Thyroid gland (tissue), 4 donors: Measurements from ENCODE around the gene GNA15. TPM values are rescaled to one million over a fixed set of nuclear protein-coding genes. Genes with fewer than 3 reads are reported as not detected.

Experiments used
- DNase-seq, 2 donors: peaks; one replicate each; pipeline ENCODE4 v3.0.0-alpha.2; 2019
- H3K27ac ChIP-seq, 3 donors: fragments of 200-600 bp; sonication (generic); 1 replicate in 2 of 3; 2 replicates in 1 of 3; pipeline ENCODE4 v1.5.1; 2016 to 2019; ENCODE audit warnings: mild to moderate bottlenecking in 1 of 3, moderate library complexity in 1 of 3
- H3K27me3 ChIP-seq: fragments of 200-600 bp; sonication (generic); one replicate; pipeline ENCODE4 v1.5.1; 2019
- H3K36me3 ChIP-seq, 2 donors: fragments of 200-600 bp; sonication (generic); one replicate each; pipeline ENCODE4 v1.5.1; 2016 to 2019
- H3K4me1 ChIP-seq, 2 donors: fragments of 200-600 bp; sonication (generic); one replicate each; pipeline ENCODE4 v1.5.1; 2017 to 2019
- H3K4me3 ChIP-seq, 3 donors: fragments of 200-600 bp; sonication (generic); replicated peaks in 1 of 3; 1 replicate in 2 of 3; 2 replicates in 1 of 3; pipeline ENCODE4 v1.5.1; 2016; ENCODE audit warnings: mild to moderate bottlenecking in 1 of 3
- H3K9me3 ChIP-seq: fragments of 200-600 bp; sonication (generic); one replicate; pipeline ENCODE4 v1.5.1; 2017
- CTCF ChIP-seq, 6 experiments: fragments of 200-600 bp in 3 of 6; fragments of 450-650 bp in 3 of 6; sonication (generic) in 3 of 6; IDR thresholded peaks; one replicate each; pipeline ENCODE4 v1.5.1; 2016 to 2019; ENCODE audit warnings: antibody characterized with exemption in 6 of 6, mild to moderate bottlenecking in 2 of 6, inconsistent platforms in 1 of 6, moderate library complexity in 1 of 6
- POLR2A ChIP-seq, 2 donors: fragments of 450-650 bp; IDR thresholded peaks; one replicate each; pipeline ENCODE4 v1.6.1; 2017; ENCODE audit warnings: antibody characterized with exemption in 2 of 2, mild to moderate bottlenecking in 2 of 2, moderate library complexity in 1 of 2
- WGBS, 2 donors: methylation state at CpG; one replicate each; pipeline ENCODE4 v1.1.5; 2017; 5-methylcytosine and 5-hydroxymethylcytosine counted together
- intact Hi-C: fragments of 100-400 bp; cut with DNase I; formaldehyde crosslinking; loops from one replicate; pipeline ENCODE4 v1.15.1; 2023
- total RNA-seq, 4 donors: library from RNA; depleted of rRNA; stranded (reverse); fragments of >200 nt; gene quantifications; one replicate each; pipeline ENCODE4 v1.2.3, GENCODE V29; 2016

GNA15 gene
- total RNA-seq, 4 donors from 2014 or later: 0.88 to 4.6 (median 2.1) TPM

DNA sequence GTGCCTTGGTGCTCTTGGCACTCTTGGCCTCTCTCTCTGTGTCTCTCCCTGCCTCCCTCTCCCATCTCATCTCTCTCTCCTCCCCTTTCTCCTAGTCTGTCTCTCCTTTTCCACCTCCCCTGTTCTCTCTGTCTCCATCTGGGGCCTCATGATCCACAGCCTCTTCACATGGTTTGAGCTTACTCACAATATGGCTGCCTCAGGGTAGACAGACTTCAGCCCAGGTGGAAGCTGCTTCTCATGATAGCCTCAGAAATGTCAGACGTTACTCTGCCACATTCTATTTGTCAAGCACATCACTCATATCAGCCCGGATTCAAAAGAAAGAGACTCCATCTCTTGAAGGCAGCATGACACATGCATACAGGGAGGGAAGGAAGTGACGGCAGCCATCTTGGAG lies 24.4 kb downstream of the GNA15 start:
- H3K36me3 ChIP-seq: no peaks in the 10 kb centered on the region
- no peaks in the 10 kb centered on the region for H3K9me3 ChIP-seq
- TF ChIP-seq POLR2A (IDR thresholded peaks at IDR 0.05): no peak
- no peak for TF ChIP-seq CTCF (IDR thresholded peaks at IDR 0.05)
- H3K27me3 ChIP-seq: no peaks in the 10 kb centered on the region
- peaks cover 0 to 11% of the 10 kb centered on the region in 2 donors for H3K4me1 ChIP-seq
- 72 to 91% methylated on average over 3 of the region's 3 CpGs for WGBS, 2 donors
- DNase-seq: no peak
- H3K27ac ChIP-seq: no peak overlapping the region
- intact Hi-C loops: loop anchor here (5.0 to 10.0 kb wide), 4 partner anchors 33 to 273 kb away; no protein-coding TSS in a partner anchor
- H3K4me3 ChIP-seq: no peak overlapping the region

- H3K27me3 ChIP-seq: no peaks in the 10 kb centered on the region
- H3K36me3 ChIP-seq: no peaks in the 10 kb centered on the region
- no peak for DNase-seq
- no peak overlapping the region for H3K4me3 ChIP-seq
- intact Hi-C loops: loop anchor here (5.0 to 10.0 kb wide), 4 partner anchors 34 to 274 kb away; no protein-coding TSS in a partner anchor
- WGBS, 2 donors: 83 to 90% methylated on average over 4 of the region's 4 CpGs
- no peaks in the 10 kb centered on the region for H3K9me3 ChIP-seq
- TF ChIP-seq POLR2A (IDR thresholded peaks at IDR 0.05): no peak
- no peak for TF ChIP-seq CTCF (IDR thresholded peaks at IDR 0.05)
- H3K4me1 ChIP-seq: peaks cover 0 to 11% of the 10 kb centered on the region in 2 donors
- H3K27ac ChIP-seq: no peak overlapping the region
Measured at GRCh38 chr19:3161453-3161852, 25.6 kb downstream of the GNA15 start.

DNA sequence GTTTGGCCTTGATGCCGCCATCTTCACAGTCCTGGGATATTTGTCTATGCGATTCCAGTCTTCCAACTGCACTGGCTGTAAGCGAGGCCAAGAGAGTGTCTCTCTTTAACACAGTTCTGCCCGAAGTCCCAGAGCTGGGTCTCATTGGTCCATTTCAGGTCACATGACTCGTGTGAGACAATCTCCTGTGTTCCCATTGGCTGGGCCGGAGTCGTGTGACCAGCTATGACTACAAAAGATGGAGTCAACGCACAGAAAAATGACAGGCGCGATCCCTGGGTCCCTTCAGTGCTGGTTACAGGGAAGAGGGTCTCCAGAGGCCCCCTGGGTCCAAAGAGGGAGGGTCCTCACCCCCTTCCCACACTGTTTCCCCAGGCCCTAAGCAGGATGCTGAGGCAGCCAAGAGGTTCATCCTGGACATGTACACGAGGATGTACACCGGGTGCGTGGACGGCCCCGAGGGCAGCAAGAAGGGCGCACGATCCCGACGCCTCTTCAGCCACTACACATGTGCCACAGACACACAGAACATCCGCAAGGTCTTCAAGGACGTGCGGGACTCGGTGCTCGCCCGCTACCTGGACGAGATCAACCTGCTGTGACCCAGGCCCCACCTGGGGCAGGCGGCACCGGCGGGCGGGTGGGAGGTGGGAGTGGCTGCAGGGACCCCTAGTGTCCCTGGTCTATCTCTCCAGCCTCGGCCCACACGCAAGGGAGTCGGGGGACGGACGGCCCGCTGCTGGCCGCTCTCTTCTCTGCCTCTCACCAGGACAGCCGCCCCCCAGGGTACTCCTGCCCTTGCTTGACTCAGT lies 26.8 kb downstream of the GNA15 start:
- H3K9me3 ChIP-seq: no peaks in the 10 kb centered on the region
- no peak overlapping the region for H3K27ac ChIP-seq
- H3K36me3 ChIP-seq: no peaks in the 10 kb centered on the region
- 65 to 72% methylated on average over 22 to 26 of the region's 38 CpGs for WGBS, 2 donors
- H3K4me3 ChIP-seq: no peak overlapping the region
- H3K27me3 ChIP-seq: no peaks in the 10 kb centered on the region
- H3K4me1 ChIP-seq: peaks cover 0 to 12% of the 10 kb centered on the region in 2 donors
- no peak for TF ChIP-seq POLR2A (IDR thresholded peaks at IDR 0.05)
- TF ChIP-seq CTCF (IDR thresholded peaks at IDR 0.05): no peak
- no peak for DNase-seq
- intact Hi-C loops: loop anchor here (5.0 to 10.0 kb wide), 4 partner anchors 35 to 275 kb away; no protein-coding TSS in a partner anchor

DNA sequence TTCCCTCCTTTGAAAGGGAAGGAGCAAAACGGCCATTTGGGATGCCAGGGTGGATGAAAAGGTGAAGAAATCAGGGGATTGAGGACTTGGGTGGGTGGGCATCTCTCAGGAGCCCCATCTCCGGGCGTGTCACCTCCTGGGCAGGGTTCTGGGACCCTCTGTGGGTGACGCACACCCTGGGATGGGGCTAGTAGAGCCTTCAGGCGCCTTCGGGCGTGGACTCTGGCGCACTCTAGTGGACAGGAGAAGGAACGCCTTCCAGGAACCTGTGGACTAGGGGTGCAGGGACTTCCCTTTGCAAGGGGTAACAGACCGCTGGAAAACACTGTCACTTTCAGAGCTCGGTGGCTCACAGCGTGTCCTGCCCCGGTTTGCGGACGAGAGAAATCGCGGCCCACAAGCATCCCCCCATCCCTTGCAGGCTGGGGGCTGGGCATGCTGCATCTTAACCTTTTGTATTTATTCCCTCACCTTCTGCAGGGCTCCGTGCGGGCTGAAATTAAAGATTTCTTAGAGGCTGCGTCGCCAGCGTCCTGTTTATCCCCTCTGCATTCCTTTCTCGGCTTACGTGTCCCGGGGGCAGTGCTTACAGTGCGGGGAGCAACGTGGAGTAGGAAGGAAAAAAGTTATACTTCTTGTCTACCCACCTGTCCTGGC lies 27.5 kb downstream of the GNA15 start:
- peak; percentile 77 to 97 (median 86) for TF ChIP-seq CTCF (IDR thresholded peaks at IDR 0.05)
- no peak for TF ChIP-seq POLR2A (IDR thresholded peaks at IDR 0.05)
- DNase-seq: peak; percentile 53 to 64
- H3K27me3 ChIP-seq: no peaks in the 10 kb centered on the region
- peaks cover 7 to 19% of the 10 kb centered on the region in 2 donors for H3K4me1 ChIP-seq
- H3K27ac ChIP-seq: no peak overlapping the region
- H3K9me3 ChIP-seq: no peaks in the 10 kb centered on the region
- H3K36me3 ChIP-seq: no peaks in the 10 kb centered on the region
- 6 to 7% methylated on average over 25 to 27 of the region's 27 CpGs for WGBS, 2 donors
- no peak overlapping the region for H3K4me3 ChIP-seq
- intact Hi-C loops: loop anchor here (5.0 to 10.0 kb wide), 4 partner anchors 36 to 276 kb away; no protein-coding TSS in a partner anchor
